Ramos (cell line): Measurements from ENCODE around the gene DNMT3L.
"Not testable (repeated sequence)": the region's sequence is repeated elsewhere in the genome, so short reads cannot be mapped to it uniquely, and the experiment has no call there.

ENCODE experiments used
- in situ Hi-C: fragments of 300-500 bp; cut with MboI; formaldehyde crosslinking; loops from one replicate; pipeline ENCODE4 v1.14.3; 2022; ENCODE audit warnings: low sequenced_read_pairs; ENCODE audit not compliant: unreplicated experiment

DNMT3L gene

DNA sequence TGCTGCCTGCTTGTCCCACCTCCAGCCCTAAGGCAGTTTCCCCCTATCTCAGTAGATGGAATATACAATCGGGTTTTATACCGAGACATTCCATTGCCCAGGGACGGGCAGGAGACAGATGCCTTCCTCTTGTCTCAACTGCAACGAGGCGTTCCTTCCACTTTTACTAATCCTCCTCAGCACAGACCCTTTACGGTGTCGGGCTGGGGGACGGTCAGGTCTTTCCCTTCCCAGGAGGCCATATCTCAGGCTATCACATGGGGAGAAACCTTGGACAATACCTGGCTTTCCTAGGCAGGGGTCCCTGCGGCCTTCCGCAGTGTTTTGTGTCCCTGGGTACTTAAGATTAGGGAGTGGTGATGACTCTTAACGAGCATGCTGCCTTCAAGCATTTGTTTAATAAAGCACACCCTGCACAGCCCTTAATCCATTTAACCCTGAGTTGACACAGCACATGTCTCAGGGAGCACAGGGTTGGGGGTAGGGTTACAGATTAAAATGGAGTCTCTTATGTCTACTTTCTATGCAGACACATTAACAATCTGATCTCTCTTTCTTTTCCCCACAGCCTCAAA, 21.6 kb upstream of the DNMT3L start:
- in situ Hi-C loops, result not testable (repeated sequence)

- in situ Hi-C loops, result no loop called here
Measured at GRCh38 chr21:44282370-44282769, 20.7 kb upstream of the DNMT3L start.

DNA sequence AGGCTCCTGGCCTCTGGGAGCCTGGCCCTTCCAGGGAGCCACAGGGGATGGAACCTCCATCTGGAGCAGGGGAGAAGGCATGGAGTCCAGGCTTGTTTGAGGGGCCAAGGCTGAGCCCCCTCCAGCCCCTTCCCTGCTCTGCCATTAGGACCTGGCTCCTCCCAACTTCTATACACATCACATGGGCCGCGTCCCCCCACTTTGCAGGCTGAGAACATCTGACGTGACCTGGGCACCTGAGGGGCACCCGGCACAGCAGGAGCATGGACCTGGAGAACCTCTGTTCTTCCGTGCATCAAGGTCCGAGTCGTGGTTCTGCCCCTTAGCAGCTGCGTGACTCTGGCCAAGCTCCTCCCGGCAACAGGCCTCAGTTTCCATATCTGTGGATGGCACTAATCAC, 20.1 kb upstream of the DNMT3L start:
- in situ Hi-C loops, result no loop called here

GRCh38 chr21:44279354-44280260, 17.9 kb upstream of the DNMT3L start:
- in situ Hi-C loops, result no loop called here

DNA sequence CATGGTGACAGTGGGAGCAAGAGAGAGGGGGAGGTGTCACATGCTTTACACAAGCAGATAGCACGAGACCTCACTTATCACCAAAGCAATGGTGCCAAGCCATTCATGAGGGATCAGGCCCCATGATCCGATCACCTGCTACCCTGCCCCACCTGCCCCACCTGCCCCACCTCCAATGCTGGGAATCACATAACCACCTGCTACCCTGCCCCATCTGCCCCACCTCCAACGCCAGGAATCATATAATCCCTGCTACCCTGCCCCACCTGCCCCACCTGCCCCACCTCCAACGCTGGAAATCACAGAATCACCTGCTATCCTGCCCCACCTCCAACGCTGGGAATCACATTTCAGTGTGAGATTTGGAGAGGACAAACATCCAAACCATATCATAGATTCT, 13.3 kb upstream of the DNMT3L start:
- in situ Hi-C loops, result no loop called here

DNA sequence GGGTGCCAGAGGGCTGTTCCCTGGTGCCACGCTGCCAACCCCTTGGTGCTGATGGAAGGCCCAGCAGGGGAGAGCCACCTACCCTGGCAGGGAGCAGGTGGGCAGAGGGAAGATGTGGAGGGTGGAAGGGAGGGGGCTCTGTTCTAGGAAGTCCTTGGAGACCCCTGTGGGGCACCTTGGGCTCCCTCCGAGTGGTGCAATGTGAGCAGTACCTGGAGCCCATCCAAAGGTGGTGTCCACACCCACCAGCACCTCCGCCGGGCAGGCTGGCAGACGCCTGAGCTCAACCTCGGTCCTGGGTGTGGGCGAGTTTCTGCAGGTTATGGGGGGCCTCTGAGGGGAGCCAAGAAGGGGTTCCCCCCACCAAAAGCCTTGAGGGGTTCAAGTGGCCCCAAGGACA, 11.3 kb upstream of the DNMT3L start:
- in situ Hi-C loops, result no loop called here

- in situ Hi-C loops, result no loop called here
Measured at GRCh38 chr21:44272284-44272858, 10.7 kb upstream of the DNMT3L start.

GRCh38 chr21:44271558-44272283, 10.0 kb upstream of the DNMT3L start:
- in situ Hi-C loops, result no loop called here

DNA sequence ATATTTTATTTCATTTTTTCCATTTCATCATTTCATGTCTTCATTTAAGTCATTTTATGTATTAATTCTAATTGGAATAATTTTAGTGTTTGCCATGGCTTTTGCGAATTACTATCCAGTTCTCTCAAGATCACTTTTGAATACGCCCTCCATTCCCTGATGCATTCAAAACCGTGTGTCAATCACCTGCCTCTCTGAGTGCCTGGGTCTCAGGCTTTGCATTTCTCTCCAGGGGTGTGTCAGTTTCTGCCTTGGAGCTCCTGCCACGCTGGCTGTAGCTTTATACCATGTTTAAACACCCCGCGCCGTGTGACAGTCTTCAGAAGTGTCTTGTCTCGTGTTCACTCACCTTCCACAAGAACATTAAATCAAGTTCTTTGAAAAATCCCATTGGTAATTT, 7.4 kb upstream of the DNMT3L start:
- in situ Hi-C loops, result no loop called here

DNA sequence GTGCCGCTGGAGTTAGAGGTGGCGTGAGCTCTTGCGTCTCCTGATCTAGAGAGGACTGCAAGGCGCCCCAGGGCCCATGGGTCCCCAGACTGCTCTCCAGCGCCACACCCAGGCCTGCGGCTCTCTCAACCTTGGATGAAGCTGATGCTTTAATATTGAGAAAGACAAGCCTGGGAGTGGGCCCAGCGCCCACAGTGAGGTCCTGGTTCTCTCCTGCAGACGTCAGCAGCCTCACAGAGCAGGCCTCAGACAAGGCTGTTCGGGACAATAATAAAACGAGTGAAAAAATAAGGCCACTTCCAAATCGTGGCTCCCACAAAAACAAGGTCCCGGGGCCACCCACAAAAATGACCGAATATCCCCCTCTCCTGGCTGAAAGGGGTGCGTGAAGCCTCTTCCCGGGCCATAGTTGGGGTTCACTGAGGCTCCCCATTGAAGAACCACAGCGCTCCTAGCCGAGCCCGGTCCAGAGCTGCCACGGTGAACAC, 6.0 kb upstream of the DNMT3L start:
- in situ Hi-C loops, result no loop called here

GRCh38 chr21:44265734-44266270, 4.1 kb upstream of the DNMT3L start:
- in situ Hi-C loops, result no loop called here

DNA sequence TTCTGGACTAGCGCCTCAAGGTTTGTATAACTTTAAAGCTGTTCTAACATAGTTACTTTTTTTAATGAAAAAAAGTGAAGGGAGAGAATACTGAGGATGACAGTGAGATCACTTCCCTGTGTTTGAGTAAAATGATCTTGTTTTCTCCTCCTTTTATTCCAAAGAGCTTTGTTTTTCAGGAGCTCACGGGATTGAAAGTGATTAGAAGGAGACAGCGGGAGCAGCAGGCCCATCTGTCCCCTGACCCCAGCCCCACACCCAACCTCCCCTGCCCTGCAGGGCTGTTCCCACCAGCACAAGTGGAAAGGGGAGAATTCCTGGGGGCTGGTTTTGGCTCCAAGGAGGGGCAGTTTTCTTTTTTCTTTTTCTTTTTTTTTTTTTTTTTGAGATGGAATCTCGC, 2.1 kb upstream of the DNMT3L start:
- in situ Hi-C loops, result no loop called here

GRCh38 chr21:44263221-44263760, 1.6 kb upstream of the DNMT3L start:
- in situ Hi-C loops, result no loop called here

DNA sequence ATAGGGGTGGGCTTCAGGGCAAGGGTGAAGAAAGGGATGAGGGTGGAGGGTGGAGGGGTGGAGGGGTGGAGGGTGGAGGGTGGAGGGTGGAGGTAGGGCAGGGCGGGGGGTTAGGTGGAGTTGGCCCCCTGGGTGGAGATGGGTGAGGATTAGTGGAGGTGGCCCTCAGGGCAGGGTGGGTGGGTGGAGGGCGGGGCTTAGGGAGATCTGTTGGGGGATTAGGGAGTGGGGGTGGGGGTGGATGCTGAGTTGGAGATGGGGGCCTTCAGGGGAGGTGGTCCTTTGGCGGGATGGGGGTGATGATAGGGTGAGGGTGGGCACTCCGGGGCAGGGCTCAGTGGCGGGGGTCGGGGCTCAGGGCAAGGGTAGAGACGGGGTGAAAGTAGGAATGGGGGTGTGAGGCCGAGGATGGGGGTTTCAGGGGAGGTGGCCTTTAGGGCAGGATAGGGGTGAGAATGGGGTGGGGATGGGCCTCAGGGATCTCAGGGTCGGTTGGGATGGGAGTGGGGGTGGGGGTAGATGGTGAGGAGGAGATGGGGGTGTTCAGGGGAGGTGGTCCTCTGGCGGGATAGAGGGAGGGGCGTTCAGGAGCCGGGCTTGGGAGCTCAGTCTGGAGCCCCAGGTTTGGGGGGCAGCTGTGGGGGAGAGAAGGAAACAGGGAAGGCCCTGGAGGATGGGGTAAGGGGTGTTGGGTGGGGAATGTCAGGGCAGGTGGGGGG, 800 bp upstream of the DNMT3L start:
- in situ Hi-C loops, result no loop called here

DNA sequence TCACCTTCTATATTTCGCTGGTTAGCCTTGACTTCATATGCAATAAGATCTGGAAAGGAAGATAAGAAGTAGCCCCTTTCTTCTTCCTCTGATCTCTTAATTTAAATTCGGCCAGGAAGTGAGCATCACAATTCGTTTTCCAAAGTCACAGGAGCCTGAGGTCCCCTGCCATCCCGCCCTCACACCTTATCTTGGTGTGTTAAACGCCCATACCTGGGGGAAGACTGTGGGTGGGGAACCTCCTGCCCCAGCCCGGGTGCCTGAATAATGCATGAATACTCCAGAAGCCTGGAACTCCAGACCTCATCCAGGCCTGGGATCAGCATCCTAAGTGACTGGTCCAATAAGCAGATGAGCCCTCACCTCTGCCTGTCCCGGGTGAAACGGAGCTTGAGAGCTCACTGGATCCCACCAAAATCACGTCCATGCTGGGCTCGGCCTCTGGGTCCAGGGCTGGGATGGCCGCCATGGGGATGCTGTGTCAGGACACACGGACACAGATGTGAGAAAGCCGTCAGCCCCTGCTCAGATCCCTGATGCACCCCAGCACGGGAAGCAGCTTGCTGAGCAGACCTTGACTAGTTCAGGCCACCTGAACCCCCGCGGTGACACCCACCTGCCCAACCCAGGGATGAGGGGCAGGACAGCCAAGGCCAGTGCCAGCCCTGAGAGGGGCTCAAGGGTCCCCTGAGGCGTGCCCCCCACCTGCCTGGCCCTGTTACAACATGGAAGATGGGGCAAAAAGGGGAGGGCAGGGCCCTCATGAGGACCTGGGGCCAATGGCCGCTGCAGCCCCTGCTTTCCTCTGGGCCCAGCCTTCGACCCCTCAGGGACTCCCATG, 686 bp downstream of the DNMT3L start:
- in situ Hi-C loops, result no loop called here

GRCh38 chr21:44260066-44260465, 1.6 kb downstream of the DNMT3L start:
- in situ Hi-C loops, result no loop called here

DNA sequence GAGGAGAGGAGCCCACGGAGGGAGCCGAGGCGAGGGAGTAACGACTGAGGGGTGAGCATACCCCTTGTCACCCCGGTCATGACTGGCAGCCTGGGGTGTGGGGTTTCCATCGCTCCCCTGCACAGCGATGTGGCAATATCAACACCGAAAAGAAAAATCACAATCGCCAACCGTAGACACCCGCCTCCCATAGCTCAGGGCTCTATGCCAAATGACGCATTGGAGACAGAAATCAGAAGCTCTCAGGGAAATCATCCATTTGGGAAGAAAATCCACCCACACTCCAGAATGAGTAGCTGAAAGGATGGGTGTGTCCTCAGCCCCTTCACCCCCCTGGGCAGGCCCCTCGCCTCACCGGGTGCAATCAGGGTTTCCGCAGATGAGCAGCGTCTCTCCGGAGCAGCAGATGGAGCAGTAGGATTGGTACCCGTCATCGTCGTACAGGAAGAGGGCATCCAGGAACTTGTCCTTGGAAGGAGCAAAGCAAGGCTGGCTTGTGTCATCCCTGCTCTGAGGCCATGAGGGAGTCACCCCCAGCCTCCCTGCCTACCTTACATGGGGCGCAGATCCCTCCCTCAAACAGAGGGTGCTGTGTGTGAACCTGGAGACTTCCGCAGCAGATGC, 2.5 kb downstream of the DNMT3L start:
- in situ Hi-C loops, result no loop called here

- in situ Hi-C loops, result no loop called here
Measured at GRCh38 chr21:44258056-44258725, 3.5 kb downstream of the DNMT3L start.
